HEK293 (cell line): ENCODE data around the gene LPP.

ENCODE experiments used
- CTCF ChIA-PET: fragments of 350-600 bp; formaldehyde crosslinking; extraction: SDS; loops from one replicate; lab custom pipeline; 2021; ENCODE audit warnings: antibody characterized with exemption; lab: Yijun Ruan, JAX
- POLR2A ChIA-PET: fragments of 300-600 bp; formaldehyde crosslinking; extraction: SDS; loops from one replicate; lab custom pipeline; 2020; ENCODE audit warnings: antibody characterized with exemption, inconsistent platforms; lab: Yijun Ruan, JAX
- H3K27ac ChIP-seq: fragments of 200-500 bp; sonication (Bioruptor generic); 2 replicates; pipeline ENCODE4 v1.5.1; 2014; ENCODE audit warnings: low read depth, low read length, control low read depth, inconsistent platforms; ENCODE audit errors: extremely low read depth
- H3K36me3 ChIP-seq, 2 experiments: fragments of 200-500 bp in 1 of 2; sonication (Bioruptor generic) in 1 of 2; 1 replicate in 1 of 2; 2 replicates in 1 of 2; pipeline ENCODE4 v1.5.1; 2014 to 2017; ENCODE audit warnings: inconsistent platforms in 2 of 2, low read length in 2 of 2; ENCODE audit not compliant: control insufficient read depth in 2 of 2, insufficient read depth in 1 of 2
- H3K4me1 ChIP-seq: fragments of 200-500 bp; sonication (Bioruptor generic); 2 replicates; pipeline ENCODE4 v1.5.1; 2014; ENCODE audit warnings: mild to moderate bottlenecking, low read length, inconsistent platforms; ENCODE audit not compliant: control insufficient read depth, insufficient read depth
- H3K4me3 ChIP-seq: 2 replicates; pipeline ENCODE4 v1.5.1; 2011; ENCODE audit warnings: low read depth, mild to moderate bottlenecking, control low read depth, low read length, moderate library complexity
- H3K9me3 ChIP-seq: fragments of 200-500 bp; sonication (Bioruptor generic); 2 replicates; pipeline ENCODE4 v1.5.1; 2014; ENCODE audit warnings: low read depth, low read length, inconsistent platforms; ENCODE audit not compliant: control insufficient read depth, insufficient read depth
- BCL11B ChIP-seq: fragments of 450-650 bp; formaldehyde crosslinking; IDR thresholded peaks from 2 replicates; pipeline ENCODE4 v1.5.1; 2016; ENCODE audit warnings: low read depth, missing biosample characterization, missing genetic modification characterization
- GLI4 ChIP-seq: fragments of 450-650 bp; formaldehyde crosslinking; IDR thresholded peaks from 2 replicates; pipeline ENCODE4 v1.5.1; 2016; ENCODE audit warnings: missing biosample characterization, missing genetic modification characterization
- HIC1 ChIP-seq: fragments of 450-650 bp; formaldehyde crosslinking; IDR thresholded peaks from 2 replicates; pipeline ENCODE4 v1.5.1; 2016; ENCODE audit warnings: missing biosample characterization, missing genetic modification characterization
- HOXD13 ChIP-seq: sonication (generic); formaldehyde crosslinking; IDR thresholded peaks from 2 replicates; pipeline ENCODE4 v1.8.0; 2022; ENCODE audit warnings: missing genetic modification reagents, borderline replicate concordance
- SCRT1 ChIP-seq: fragments of 450-650 bp; formaldehyde crosslinking; IDR thresholded peaks from 2 replicates; pipeline ENCODE4 v1.5.1; 2016; ENCODE audit warnings: missing biosample characterization, missing genetic modification characterization, borderline replicate concordance
- SCRT2 ChIP-seq: fragments of 450-650 bp; formaldehyde crosslinking; IDR thresholded peaks from 2 replicates; pipeline ENCODE4 v1.5.1; 2016; ENCODE audit warnings: missing biosample characterization, missing genetic modification characterization
- SP7 ChIP-seq: fragments of 450-650 bp; formaldehyde crosslinking; IDR thresholded peaks from 2 replicates; pipeline ENCODE4 v1.5.1; 2016; ENCODE audit warnings: missing biosample characterization, missing genetic modification characterization
- ZBTB20 ChIP-seq: fragments of 450-650 bp; formaldehyde crosslinking; IDR thresholded peaks from 2 replicates; pipeline ENCODE4 v1.5.1; 2016; ENCODE audit warnings: missing biosample characterization, missing genetic modification characterization
- ZBTB6 ChIP-seq: fragments of 450-650 bp; formaldehyde crosslinking; IDR thresholded peaks from 2 replicates; pipeline ENCODE4 v1.5.1; 2017; ENCODE audit warnings: missing biosample characterization, missing genetic modification characterization
- ZNF175 ChIP-seq: fragments of 450-650 bp; formaldehyde crosslinking; IDR thresholded peaks from 2 replicates; pipeline ENCODE4 v1.5.1; 2016; ENCODE audit warnings: missing biosample characterization, missing genetic modification characterization
- ZNF23 ChIP-seq: fragments of 450-650 bp; formaldehyde crosslinking; IDR thresholded peaks from 2 replicates; pipeline ENCODE4 v1.5.1; 2016; ENCODE audit warnings: missing biosample characterization, missing genetic modification characterization, borderline replicate concordance
- ZNF274 ChIP-seq, 2 experiments: fragments of 200-500 bp in 1 of 2; fragments of 450-650 bp in 1 of 2; sonication (Bioruptor generic) in 1 of 2; formaldehyde crosslinking in 1 of 2; IDR thresholded peaks; 2 replicates each; pipeline versions ENCODE4 v1.5.1 to v1.6.1; 2014 to 2016; ENCODE audit warnings: borderline replicate concordance in 1 of 2, inconsistent platforms in 1 of 2, low read length in 1 of 2, missing biosample characterization in 1 of 2, missing genetic modification characterization in 1 of 2
- ZNF350 ChIP-seq: fragments of 450-650 bp; formaldehyde crosslinking; IDR thresholded peaks from 2 replicates; pipeline ENCODE4 v1.5.0; 2017; ENCODE audit warnings: missing biosample characterization, mild to moderate bottlenecking, missing genetic modification characterization
- ZNF404 ChIP-seq: fragments of 450-650 bp; formaldehyde crosslinking; IDR thresholded peaks from 2 replicates; pipeline ENCODE4 v1.5.1; 2017; ENCODE audit warnings: missing biosample characterization, missing genetic modification characterization
- ZNF600 ChIP-seq: fragments of 450-650 bp; formaldehyde crosslinking; IDR thresholded peaks from 2 replicates; pipeline ENCODE4 v1.5.1; 2016; ENCODE audit warnings: missing biosample characterization, missing genetic modification characterization
- ZNF707 ChIP-seq: fragments of 450-650 bp; formaldehyde crosslinking; IDR thresholded peaks from 2 replicates; pipeline ENCODE4 v1.5.1; 2016; ENCODE audit warnings: missing biosample characterization, missing genetic modification characterization
- ZSCAN16 ChIP-seq: fragments of 450-650 bp; formaldehyde crosslinking; IDR thresholded peaks from 2 replicates; pipeline ENCODE4 v1.5.1; 2016; ENCODE audit warnings: missing biosample characterization, missing genetic modification characterization
- TF ChIP-seq, protein P1 (sequence below): fragments of 450-650 bp; formaldehyde crosslinking; conservative IDR thresholded peaks from 2 replicates; pipeline ENCODE4 v1.5.1; 2016; ENCODE audit warnings: low read depth, missing biosample characterization, missing genetic modification characterization

LPP gene

DNA sequence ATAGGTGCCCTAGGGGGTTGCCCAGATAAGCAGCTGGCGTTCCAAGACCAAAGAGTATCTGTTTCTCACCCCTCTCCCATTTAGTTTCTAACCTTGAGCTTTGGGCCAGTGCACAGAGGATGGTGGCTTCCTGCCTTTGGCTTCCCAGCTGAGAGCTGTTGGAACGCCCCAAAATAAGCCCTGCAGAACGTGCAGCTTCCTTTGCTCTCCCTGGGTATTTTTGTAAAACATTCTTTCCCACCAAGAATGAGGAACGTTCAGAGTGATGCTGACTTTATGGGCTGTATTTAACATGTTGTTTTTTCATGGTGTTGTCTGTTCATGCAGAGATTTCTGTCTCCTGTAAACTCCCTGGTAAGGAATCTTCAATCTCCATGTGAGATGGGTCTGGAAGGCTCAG is 63.8 kb downstream of the LPP start (continued):
- TF ChIP-seq, protein P1, sequence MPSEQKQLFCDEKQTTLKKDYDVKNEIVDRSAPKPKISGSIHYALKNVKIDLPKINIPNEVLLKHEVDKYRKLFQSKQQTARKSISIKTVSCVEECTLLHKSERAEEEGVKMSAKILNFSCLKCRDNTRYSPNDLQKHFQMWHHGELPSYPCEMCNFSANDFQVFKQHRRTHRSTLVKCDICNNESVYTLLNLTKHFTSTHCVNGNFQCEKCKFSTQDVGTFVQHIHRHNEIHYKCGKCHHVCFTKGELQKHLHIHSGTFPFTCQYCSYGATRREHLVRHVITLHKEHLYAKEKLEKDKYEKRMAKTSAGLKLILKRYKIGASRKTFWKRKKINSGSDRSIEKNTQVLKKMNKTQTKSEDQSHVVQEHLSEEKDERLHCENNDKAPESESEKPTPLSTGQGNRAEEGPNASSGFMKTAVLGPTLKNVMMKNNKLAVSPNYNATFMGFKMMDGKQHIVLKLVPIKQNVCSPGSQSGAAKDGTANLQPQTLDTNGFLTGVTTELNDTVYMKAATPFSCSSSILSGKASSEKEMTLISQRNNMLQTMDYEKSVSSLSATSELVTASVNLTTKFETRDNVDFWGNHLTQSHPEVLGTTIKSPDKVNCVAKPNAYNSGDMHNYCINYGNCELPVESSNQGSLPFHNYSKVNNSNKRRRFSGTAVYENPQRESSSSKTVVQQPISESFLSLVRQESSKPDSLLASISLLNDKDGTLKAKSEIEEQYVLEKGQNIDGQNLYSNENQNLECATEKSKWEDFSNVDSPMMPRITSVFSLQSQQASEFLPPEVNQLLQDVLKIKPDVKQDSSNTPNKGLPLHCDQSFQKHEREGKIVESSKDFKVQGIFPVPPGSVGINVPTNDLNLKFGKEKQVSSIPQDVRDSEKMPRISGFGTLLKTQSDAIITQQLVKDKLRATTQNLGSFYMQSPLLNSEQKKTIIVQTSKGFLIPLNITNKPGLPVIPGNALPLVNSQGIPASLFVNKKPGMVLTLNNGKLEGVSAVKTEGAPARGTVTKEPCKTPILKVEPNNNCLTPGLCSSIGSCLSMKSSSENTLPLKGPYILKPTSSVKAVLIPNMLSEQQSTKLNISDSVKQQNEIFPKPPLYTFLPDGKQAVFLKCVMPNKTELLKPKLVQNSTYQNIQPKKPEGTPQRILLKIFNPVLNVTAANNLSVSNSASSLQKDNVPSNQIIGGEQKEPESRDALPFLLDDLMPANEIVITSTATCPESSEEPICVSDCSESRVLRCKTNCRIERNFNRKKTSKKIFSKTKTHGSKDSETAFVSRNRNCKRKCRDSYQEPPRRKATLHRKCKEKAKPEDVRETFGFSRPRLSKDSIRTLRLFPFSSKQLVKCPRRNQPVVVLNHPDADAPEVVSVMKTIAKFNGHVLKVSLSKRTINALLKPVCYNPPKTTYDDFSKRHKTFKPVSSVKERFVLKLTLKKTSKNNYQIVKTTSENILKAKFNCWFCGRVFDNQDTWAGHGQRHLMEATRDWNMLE (tag by site-specific recombination): no peak
- TF ChIP-seq ZNF23 (tag by site-specific recombination) (no peak), ZNF350 (tag by site-specific recombination) (no peak), SCRT1 (tag by site-specific recombination) (no peak), ZNF707 (tag by site-specific recombination) (no peak), ZSCAN16 (tag by site-specific recombination) (no peak), ZNF274 (IDR thresholded peaks at IDR 0.05; ENCODE audit: low read length) (no peak), ZNF274 (tag by site-specific recombination; IDR thresholded peaks at IDR 0.05; ENCODE audit: borderline replicate concordance) (no peak), SCRT2 (tag by site-specific recombination) (no peak), ZNF404 (tag by site-specific recombination) (no peak)
- TF ChIP-seq, all 188 proteins: peak for 0

DNA sequence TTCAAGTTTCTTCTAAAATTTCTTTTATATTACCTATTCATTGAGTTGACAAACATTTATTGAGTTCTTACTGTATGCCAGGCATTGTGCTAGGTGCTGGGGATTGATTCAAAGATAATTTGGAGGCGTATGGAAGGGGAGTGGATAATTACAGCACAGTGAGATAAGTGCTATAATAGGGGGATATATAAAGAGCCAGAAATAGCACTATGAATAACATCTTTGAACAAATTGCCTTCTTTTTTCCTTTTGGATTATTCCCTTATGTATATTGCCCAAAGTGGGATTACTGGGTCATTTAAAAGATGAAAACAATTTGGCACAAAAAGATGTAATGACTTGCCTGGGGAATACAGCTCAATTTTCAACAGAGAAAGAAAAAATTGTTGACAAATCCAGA is 64.6 kb downstream of the LPP start:
- ChIA-PET CTCF (no interaction called here), POLR2A (no interaction called here)
- Histone ChIP-seq H3K4me3 (no peak overlapping the region), H3K36me3 (no peaks in the 10 kb centered on the region), H3K27ac (no peak overlapping the region), H3K4me1 (no peaks in the 10 kb centered on the region), H3K9me3 (no peaks in the 10 kb centered on the region)
- TF ChIP-seq GLI4 (tag by site-specific recombination): no peak
- no peak for TF ChIP-seq ZBTB6
- TF ChIP-seq HIC1 (tag by site-specific recombination): no peak
- TF ChIP-seq ZNF600 (tag by site-specific recombination): no peak
- TF ChIP-seq SP7 (tag by site-specific recombination): peak; percentile 41; the same call in 1 of the 2 replicates
- TF ChIP-seq ZBTB20 (tag by site-specific recombination): no peak
- TF ChIP-seq HOXD13 (CRISPR knock-in tag): no peak
- no peak for TF ChIP-seq ZNF175 (tag by site-specific recombination)
- no peak for TF ChIP-seq BCL11B (tag by site-specific recombination)
